ENCODE data around the gene SFT2D1. TPM values are rescaled to one million over a fixed set of nuclear protein-coding genes. Genes with fewer than 3 reads are reported as not detected.

Gene SFT2D1
- total and polyA plus RNA-seq, 9 of the 15 experiments (the other 6 are each of a cell fraction or from before 2014, with no cell fraction given), result 54.4 to 140 (median 74.6) TPM

DNA sequence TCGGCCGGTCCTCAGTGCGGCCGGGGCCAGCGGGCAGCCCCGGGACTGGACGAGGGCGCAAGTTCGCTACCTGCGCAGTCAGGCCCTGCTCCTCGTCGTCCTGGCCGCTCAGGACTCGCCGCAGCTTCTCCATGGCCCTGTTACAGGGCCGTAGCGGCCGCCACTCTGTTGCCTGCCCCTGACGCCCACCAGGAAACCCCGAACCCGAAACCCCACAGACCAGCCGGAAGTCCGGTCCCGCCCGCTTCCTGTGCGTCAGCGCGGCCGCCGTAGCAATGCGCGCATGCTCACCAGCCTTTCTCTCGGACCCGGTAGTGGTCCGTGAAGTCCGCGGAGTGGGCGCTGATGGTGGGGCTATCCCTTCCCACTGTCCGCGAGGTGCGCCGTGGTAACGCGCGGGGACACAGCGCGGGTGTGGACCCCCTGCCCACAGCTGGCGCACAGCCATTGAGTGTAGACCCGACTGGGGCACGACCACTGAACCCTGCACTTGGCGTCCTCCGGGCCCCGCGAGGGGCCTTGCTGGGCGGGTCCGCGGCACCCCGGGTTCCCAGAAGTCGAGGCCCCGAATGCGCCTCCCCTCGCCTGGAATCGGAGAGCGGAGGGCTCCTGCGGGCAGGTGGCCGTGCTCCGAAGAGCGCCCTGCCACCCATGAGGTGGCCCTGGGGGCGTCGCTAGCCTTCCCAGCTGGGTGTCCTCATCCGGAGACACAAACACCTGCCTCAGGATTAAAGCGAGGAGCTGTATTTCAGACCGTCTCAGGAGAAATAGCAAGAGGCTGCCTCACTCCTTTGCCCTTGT is at the start of gene SFT2D1 (continued):
- TF ChIP-seq CHD7 (IDR thresholded peaks at IDR 0.05; ENCODE audit: low read depth, low read length) (no peak), ELF4 (CRISPR knock-in tag; IDR thresholded peaks at IDR 0.05) (no peak), RHOXF2B (CRISPR knock-in tag; conservative IDR thresholded peaks at IDR 0.05) (0 out of 2 replicates have a peak, but pooled peaks have one; percentile 76), SMARCA4 (IDR thresholded peaks at IDR 0.05) (no peak), PBX2 (CRISPR knock-in tag; IDR thresholded peaks at IDR 0.05; ENCODE audit: low read depth) (no peak), PBX2 (tag; conservative IDR thresholded peaks at IDR 0.05; ENCODE audit: low read depth) (no peak), ZNF79 (CRISPR knock-in tag; IDR thresholded peaks at IDR 0.05; ENCODE audit: low read depth) (no peak), NCOA4 (IDR thresholded peaks at IDR 0.05; ENCODE audit: partially characterized antibody) (no peak), NFXL1 (CRISPR knock-in tag; IDR thresholded peaks at IDR 0.05) (no peak), PML (IDR thresholded peaks at IDR 0.05; ENCODE audit: low read length) (peak; percentile 77), RCOR1 (IDR thresholded peaks at IDR 0.05; ENCODE audit: borderline replicate concordance in 1 of 2, low read depth in 2 of 2, low read length in 2 of 2) (no peak)
